Uterus (tissue), 4 donors: ENCODE results near the gene CIC. TPM values are rescaled to one million over a fixed set of nuclear protein-coding genes. Genes with fewer than 3 reads are reported as not detected.
A peak's percentile ranks its signal among the peaks of the same experiment; 100 is the strongest.

Experiments used
- DNase-seq, 2 donors: peaks; one replicate each; pipeline ENCODE4 v3.0.0-alpha.2; 2019 to 2020
- H3K27ac ChIP-seq, 2 donors: fragments of 200-600 bp; sonication (generic); 1 replicate in 1 of 2; 2 replicates in 1 of 2; pipeline ENCODE4 v1.5.1; 2016 to 2018
- H3K27me3 ChIP-seq, 2 donors: fragments of 200-600 bp; sonication (generic); one replicate each; pipeline ENCODE4 v1.5.1; 2018 to 2019; ENCODE audit warnings: control low read depth in 1 of 2
- H3K36me3 ChIP-seq, 2 donors: fragments of 200-600 bp; sonication (generic); one replicate each; pipeline ENCODE4 v1.5.1; 2019; ENCODE audit warnings: control low read depth in 1 of 2
- H3K4me1 ChIP-seq, 2 donors: fragments of 200-600 bp; sonication (generic); one replicate each; pipeline ENCODE4 v1.5.1; 2018 to 2019; ENCODE audit warnings: control low read depth in 1 of 2
- H3K4me3 ChIP-seq, 2 donors: fragments of 200-600 bp; sonication (generic); 1 replicate in 1 of 2; 2 replicates in 1 of 2; pipeline ENCODE4 v1.5.1; 2018 to 2019; ENCODE audit warnings: mild to moderate bottlenecking in 1 of 2
- H3K9me3 ChIP-seq, 2 donors: fragments of 200-600 bp; sonication (generic); one replicate each; pipeline ENCODE4 v1.5.1; 2019; ENCODE audit warnings: control low read depth in 1 of 2
- CTCF ChIP-seq, 4 experiments: fragments of 200-600 bp in 2 of 4; fragments of 450-650 bp in 2 of 4; sonication (generic) in 2 of 4; IDR thresholded peaks; one replicate each; pipeline ENCODE4 v1.5.1; 2016 to 2019; ENCODE audit warnings: antibody characterized with exemption in 4 of 4, mild to moderate bottlenecking in 2 of 4, moderate library complexity in 1 of 4
- POLR2A ChIP-seq, 2 donors: fragments of 450-650 bp; IDR thresholded peaks; one replicate each; pipeline ENCODE4 v1.6.1; 2016; ENCODE audit warnings: antibody characterized with exemption in 2 of 2, mild to moderate bottlenecking in 1 of 2, moderate library complexity in 1 of 2
- intact Hi-C: fragments of 100-400 bp; cut with DNase I; formaldehyde crosslinking; loops from one replicate; pipeline ENCODE4 v1.15.1; 2023; ENCODE audit warnings: low total_unique reads
- total RNA-seq, 4 donors: library from RNA; depleted of rRNA in 3 of 4; stranded (reverse); fragments of >200 nt in 3 of 4; gene quantifications; one replicate each; pipeline versions ENCODE4 v1.1.0 to v1.2.4, GENCODE V29; 2014 to 2023
- donor health status: DM: yes; HTN: yes; CAD: no.

CIC gene
- total RNA-seq, 4 donors from 2014 or later: 28.7 to 155 (median 47.4) TPM

- no peaks in the 10 kb centered on the region for H3K36me3 ChIP-seq
- no peak for TF ChIP-seq CTCF (IDR thresholded peaks at IDR 0.05)
- no peak for TF ChIP-seq POLR2A (IDR thresholded peaks at IDR 0.05)
- H3K27me3 ChIP-seq: no peaks in the 10 kb centered on the region
- intact Hi-C loops: no loop called here
- peaks cover 6 to 43% of the 10 kb centered on the region in 2 donors for H3K4me1 ChIP-seq
- H3K9me3 ChIP-seq: no peaks in the 10 kb centered on the region
- peak overlapping the region; percentile 97 for H3K27ac ChIP-seq
- DNase-seq: no peak
- H3K4me3 ChIP-seq: peak overlapping the region; percentile 58 to 87
These were observed 10.3 kb downstream of the CIC start for GRCh38 chr19:42279155-42279901.

- intact Hi-C loops: no loop called here
These were observed 11.1 kb downstream of the CIC start for GRCh38 chr19:42279902-42280814.

DNA sequence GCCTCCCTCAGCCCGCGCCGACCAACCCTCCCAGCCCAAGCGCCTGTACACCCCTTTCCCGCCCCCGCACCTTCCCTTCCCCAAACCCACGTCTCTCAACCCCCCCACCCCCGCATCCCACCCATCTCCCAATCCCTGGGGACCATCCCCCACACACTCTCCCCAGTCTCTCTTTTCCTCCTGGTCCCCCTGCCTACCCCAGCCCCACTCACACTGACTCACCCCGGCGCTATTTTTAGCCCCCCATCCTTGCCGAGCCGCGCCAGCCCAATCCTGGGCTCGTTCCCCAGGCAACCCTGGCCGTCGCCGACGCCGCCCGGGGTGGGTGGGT, 11.7 kb downstream of the CIC start:
- H3K27ac ChIP-seq: peak overlapping the region; percentile 97
- TF ChIP-seq POLR2A (IDR thresholded peaks at IDR 0.05) (no peak), CTCF (IDR thresholded peaks at IDR 0.05) (no peak)
- H3K27me3 ChIP-seq: no peaks in the 10 kb centered on the region
- H3K4me3 ChIP-seq: peak overlapping the region; percentile 58 to 87
- DNase-seq: peak; percentile 86 to 90
- no peaks in the 10 kb centered on the region for H3K9me3 ChIP-seq
- H3K4me1 ChIP-seq: peaks cover 6 to 55% of the 10 kb centered on the region in 2 donors
- intact Hi-C loops: no loop called here
- H3K36me3 ChIP-seq: no peaks in the 10 kb centered on the region

More at GRCh38 chr19:42279902-42280814, 11.1 kb downstream of the CIC start:
- Histone ChIP-seq H3K4me3 (peak overlapping the region; percentile 58 to 87), H3K4me1 (peaks cover 6 to 49% of the 10 kb centered on the region in 2 donors), H3K36me3 (no peaks in the 10 kb centered on the region), H3K9me3 (no peaks in the 10 kb centered on the region), H3K27me3 (no peaks in the 10 kb centered on the region), H3K27ac (peak overlapping the region; percentile 97)
- DNase-seq: peak; percentile 94 to 95
- TF ChIP-seq CTCF (IDR thresholded peaks at IDR 0.05) (peak; percentile 91 to 95 (median 94)), POLR2A (IDR thresholded peaks at IDR 0.05) (peak in 1 of 2 donors; percentile 66)

DNA sequence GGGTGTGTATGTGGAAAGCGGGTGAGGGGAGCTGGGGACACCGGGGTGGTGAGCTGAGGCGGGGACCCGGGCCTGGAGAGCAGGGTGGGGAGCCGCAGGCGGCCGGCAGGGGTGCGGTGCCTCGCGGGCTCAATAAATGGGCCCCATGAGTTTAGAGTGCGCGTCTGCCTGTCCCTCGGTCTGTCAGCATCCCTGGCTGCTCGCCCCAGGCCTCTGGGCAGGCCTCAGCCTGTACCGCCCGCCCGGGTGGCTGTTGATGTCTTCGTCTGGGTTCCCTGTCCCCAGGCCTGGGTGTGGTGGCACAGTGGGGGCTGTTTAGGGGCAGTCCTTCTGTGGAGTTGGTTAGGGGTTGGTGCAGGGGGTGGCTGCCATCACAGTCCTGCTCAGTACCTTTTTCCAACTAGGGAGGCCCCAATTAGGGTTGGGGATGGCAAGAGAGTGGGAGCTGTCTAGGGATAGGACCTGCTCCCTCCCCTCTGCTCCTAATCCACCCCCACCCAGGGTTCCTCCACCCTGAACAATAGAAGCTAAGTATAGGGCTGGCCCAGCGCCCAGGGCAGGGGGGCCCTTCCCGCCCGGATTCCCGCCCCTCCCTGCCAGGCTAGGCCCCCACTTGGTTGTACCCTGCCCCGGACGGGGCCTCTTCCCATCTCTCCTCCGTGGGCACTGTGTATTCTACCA, 12.2 kb downstream of the CIC start:
- peak; percentile 75 for DNase-seq
- Histone ChIP-seq H3K4me3 (peak overlapping the region; percentile 58 to 87), H3K36me3 (no peaks in the 10 kb centered on the region), H3K4me1 (peaks cover 6 to 60% of the 10 kb centered on the region in 2 donors), H3K9me3 (no peaks in the 10 kb centered on the region), H3K27ac (peak overlapping the region; percentile 97), H3K27me3 (no peaks in the 10 kb centered on the region)
- intact Hi-C loops: no loop called here
- TF ChIP-seq POLR2A (IDR thresholded peaks at IDR 0.05): peak in 1 of 2 donors; percentile 26
- peak in 1 of 4 experiments; percentile 21 for TF ChIP-seq CTCF (IDR thresholded peaks at IDR 0.05)
